Endometrial microvascular endothelial cells (primary cell): Measurements from ENCODE around the gene STAT5A. TPM values are rescaled to one million over a fixed set of nuclear protein-coding genes. Genes with fewer than 3 reads are reported as not detected.
"Not testable (repeated sequence)": the region's sequence is repeated elsewhere in the genome, so short reads cannot be mapped to it uniquely, and the experiment has no call there.

Experiments used
- in situ Hi-C: cut with HindIII; loops from 2 replicates; pipeline ENCODE4 v1.10.0; 2017; ENCODE audit warnings: low sequenced_read_pairs, low pct_unique_long_range_greater_than_20kb; ENCODE audit errors: inconsistent ontology term
- total RNA-seq: library from RNA; depleted of rRNA; stranded (reverse); fragments of >200 nt; gene quantifications from one replicate; pipeline ENCODE4 v1.2.3, GENCODE V29; 2015; ENCODE audit errors: inconsistent ontology term

Gene STAT5A
- total RNA-seq, 1 donor from 2014 or later = 12.5 TPM

- in situ Hi-C loops = no loop called here
These were observed 12.7 kb downstream of the STAT5A start for GRCh38 chr17:42301022-42301421.

- in situ Hi-C loops = no loop called here
These were observed 15.4 kb downstream of the STAT5A start for GRCh38 chr17:42303694-42304093.

- in situ Hi-C loops = no loop called here
These were observed 16.1 kb downstream of the STAT5A start for GRCh38 chr17:42304187-42305030.

GRCh38 chr17:42305031-42305330, 16.7 kb downstream of the STAT5A start:
- in situ Hi-C loops = not testable (repeated sequence)

- in situ Hi-C loops = no loop called here
These were observed 17.5 kb downstream of the STAT5A start for GRCh38 chr17:42305543-42306384.

- in situ Hi-C loops = no loop called here
These were observed 18.0 kb downstream of the STAT5A start for GRCh38 chr17:42306385-42306667.

GRCh38 chr17:42307362-42307927, 19.1 kb downstream of the STAT5A start:
- in situ Hi-C loops = no loop called here

GRCh38 chr17:42308446-42308845, 20.1 kb downstream of the STAT5A start:
- in situ Hi-C loops = no loop called here

GRCh38 chr17:42309142-42309541, 20.8 kb downstream of the STAT5A start:
- in situ Hi-C loops = no loop called here

GRCh38 chr17:42309986-42310786, 21.9 kb downstream of the STAT5A start:
- in situ Hi-C loops = loop anchor here (5.0 kb wide), 1 partner anchor 212 kb away; no protein-coding TSS in a partner anchor

- in situ Hi-C loops = loop anchor here (5.0 kb wide), 1 partner anchor 212 kb away; no protein-coding TSS in a partner anchor
These were observed 22.5 kb downstream of the STAT5A start for GRCh38 chr17:42310787-42311215.

GRCh38 chr17:42311240-42312034, 23.1 kb downstream of the STAT5A start:
- in situ Hi-C loops = loop anchor here (5.0 kb wide), 1 partner anchor 211 kb away; no protein-coding TSS in a partner anchor

GRCh38 chr17:42312035-42312284, 23.7 kb downstream of the STAT5A start:
- in situ Hi-C loops = loop anchor here (5.0 kb wide), 1 partner anchor 210 kb away; no protein-coding TSS in a partner anchor

- in situ Hi-C loops = loop anchor here (5.0 kb wide), 1 partner anchor 210 kb away; no protein-coding TSS in a partner anchor
These were observed 24.2 kb downstream of the STAT5A start for GRCh38 chr17:42312285-42313130.

GRCh38 chr17:42313389-42313772, 25.1 kb downstream of the STAT5A start:
- in situ Hi-C loops = loop anchor here (5.0 kb wide), 1 partner anchor 209 kb away; no protein-coding TSS in a partner anchor

GRCh38 chr17:42313773-42314566, 25.7 kb downstream of the STAT5A start:
- in situ Hi-C loops = loop anchor here (5.0 kb wide), 1 partner anchor 208 kb away; no protein-coding TSS in a partner anchor
